ENCODE results near the gene ERAS. TPM values are rescaled to one million over a fixed set of nuclear protein-coding genes. Genes with fewer than 3 reads are reported as not detected.

Gene ERAS
- polyA plus RNA-seq, 1 of the 3 experiments (the other 2 are of a cell fraction), result 0.03 TPM

DNA sequence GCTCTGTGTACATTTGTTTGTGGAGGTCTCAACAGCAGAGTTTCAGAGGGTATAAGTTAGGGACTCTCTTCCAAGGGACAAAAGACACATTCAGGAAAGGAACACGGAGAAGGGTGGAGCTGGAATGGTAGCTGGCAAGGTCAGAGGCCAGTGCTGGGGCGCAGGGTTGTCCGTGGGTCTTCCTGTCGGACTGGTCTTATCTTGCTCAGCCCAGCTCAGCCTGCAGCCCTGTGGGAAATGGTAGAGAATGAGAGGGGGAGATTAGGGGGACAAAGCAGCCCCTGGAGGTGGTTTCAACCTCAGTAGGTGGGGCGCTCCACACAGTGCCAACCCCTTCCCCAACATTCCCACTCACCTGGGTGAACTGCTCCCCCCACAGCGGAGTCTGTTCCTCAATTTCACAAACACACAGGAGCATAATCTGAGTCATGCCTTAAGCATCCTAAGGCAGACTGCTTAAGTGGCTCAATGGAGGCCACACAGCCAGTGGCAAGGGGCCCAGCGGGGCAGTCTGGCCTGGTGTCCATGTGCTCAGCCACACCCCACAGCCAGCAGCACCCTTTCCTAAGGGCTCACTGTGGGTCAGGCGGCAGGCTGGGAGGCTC is 31.3 kb upstream of the ERAS start:
- no peak overlapping the region for H3K4me2 ChIP-seq
- ChIA-PET POLR2A (no interaction called here), CTCF (no interaction called here)
- H3K79me2 ChIP-seq (ENCODE audit: insufficient read depth), result no peaks in the 10 kb centered on the region
- H3K9me2 ChIP-seq, result no peaks in the 10 kb centered on the region
- H3K36me3 ChIP-seq (replicated peaks in 1 of 2; ENCODE audit: control insufficient read depth in 1 of 2, insufficient read depth in 2 of 2, low read length in 1 of 2), result no peaks in the 10 kb centered on the region
- H3K27me3 ChIP-seq (ENCODE audit: insufficient read depth), result peaks cover 6% of the 10 kb centered on the region; the same call in 1 of the 2 replicates
- no peaks in the 10 kb centered on the region for H3F3A ChIP-seq (replicated peaks; ENCODE audit: insufficient read depth)
- H3K4me1 ChIP-seq (ENCODE audit: control insufficient read depth in 1 of 2, insufficient read depth in 2 of 2, low read depth in 1 of 2, low read length in 1 of 2), result no peaks in the 10 kb centered on the region
- DNase-seq, result no peak
- H3K4me3 ChIP-seq (ENCODE audit: low read depth in 2 of 2, low read length in 1 of 2), result no peak overlapping the region
- WGBS (ENCODE audit: low lambda C conversion rate), result 38% methylated on average over 7 of the region's 8 CpGs
- TF ChIP-seq TCF12 (IDR thresholded peaks at IDR 0.05) (peak; percentile 5; the same call in 1 of the 2 replicates), RAD21 (IDR thresholded peaks at IDR 0.05; ENCODE audit: low read length) (no peak)
- TF ChIP-seq, protein P1, sequence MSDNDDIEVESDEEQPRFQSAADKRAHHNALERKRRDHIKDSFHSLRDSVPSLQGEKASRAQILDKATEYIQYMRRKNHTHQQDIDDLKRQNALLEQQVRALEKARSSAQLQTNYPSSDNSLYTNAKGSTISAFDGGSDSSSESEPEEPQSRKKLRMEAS (IDR thresholded peaks at IDR 0.05; ENCODE audit: low read depth), result 0 out of 2 replicates have a peak, but pooled peaks have one; percentile 46
- H2AFZ ChIP-seq (ENCODE audit: low read depth), result no peak overlapping the region
- H3K27ac ChIP-seq (ENCODE audit: low read depth in 2 of 2, low read length in 1 of 2), result no peak overlapping the region
- H3K9ac ChIP-seq, result no peak overlapping the region
- H4K20me1 ChIP-seq (ENCODE audit: insufficient read depth), result no peaks in the 10 kb centered on the region
- no peaks in the 10 kb centered on the region for H3K9me3 ChIP-seq

DNA sequence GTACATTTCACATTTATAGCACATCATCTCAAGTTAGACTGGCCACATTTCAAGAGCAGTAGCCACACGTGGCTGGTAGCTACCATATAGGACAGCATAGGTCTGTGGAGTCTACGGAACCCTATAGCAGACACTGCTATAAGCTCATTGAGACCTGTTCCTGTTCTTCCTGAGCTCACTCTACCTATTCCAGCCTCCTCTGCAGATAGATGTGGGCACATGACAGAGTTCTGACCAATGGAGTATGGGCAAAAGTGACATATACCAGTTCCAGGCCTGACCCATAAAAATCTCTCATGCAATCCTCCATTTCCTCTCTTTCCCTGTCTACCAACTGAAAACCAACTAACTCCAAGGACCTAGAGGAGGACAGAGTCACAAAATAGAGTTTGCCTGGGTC is 28.0 kb upstream of the ERAS start:
- H3K4me2 ChIP-seq, result no peak overlapping the region
- ChIA-PET CTCF (no interaction called here), POLR2A (no interaction called here)
- no peak overlapping the region for H3K27ac ChIP-seq (ENCODE audit: low read depth in 2 of 2, low read length in 1 of 2)
- H2AFZ ChIP-seq (ENCODE audit: low read depth), result no peak overlapping the region
- no peaks in the 10 kb centered on the region for H3K36me3 ChIP-seq (replicated peaks in 1 of 2; ENCODE audit: control insufficient read depth in 1 of 2, insufficient read depth in 2 of 2, low read length in 1 of 2)
- H3K4me1 ChIP-seq (ENCODE audit: control insufficient read depth in 1 of 2, insufficient read depth in 2 of 2, low read depth in 1 of 2, low read length in 1 of 2), result peaks cover 4 to 10% of the 10 kb centered on the region in 2 experiments; a peak in 1 of 4 replicates
- no peak overlapping the region for H3K9ac ChIP-seq
- H3K4me3 ChIP-seq (ENCODE audit: low read depth in 2 of 2, low read length in 1 of 2), result no peak overlapping the region
- 20% methylated on average over 2 of the region's 2 CpGs for WGBS (ENCODE audit: low lambda C conversion rate)
- no peaks in the 10 kb centered on the region for H3K9me3 ChIP-seq
- H3F3A ChIP-seq (replicated peaks; ENCODE audit: insufficient read depth), result no peaks in the 10 kb centered on the region
- no peak for DNase-seq
- TF ChIP-seq, protein P2, sequence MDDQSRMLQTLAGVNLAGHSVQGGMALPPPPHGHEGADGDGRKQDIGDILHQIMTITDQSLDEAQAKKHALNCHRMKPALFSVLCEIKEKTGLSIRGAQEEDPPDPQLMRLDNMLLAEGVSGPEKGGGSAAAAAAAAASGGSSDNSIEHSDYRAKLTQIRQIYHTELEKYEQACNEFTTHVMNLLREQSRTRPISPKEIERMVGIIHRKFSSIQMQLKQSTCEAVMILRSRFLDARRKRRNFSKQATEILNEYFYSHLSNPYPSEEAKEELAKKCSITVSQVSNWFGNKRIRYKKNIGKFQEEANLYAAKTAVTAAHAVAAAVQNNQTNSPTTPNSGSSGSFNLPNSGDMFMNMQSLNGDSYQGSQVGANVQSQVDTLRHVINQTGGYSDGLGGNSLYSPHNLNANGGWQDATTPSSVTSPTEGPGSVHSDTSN (IDR thresholded peaks at IDR 0.05), result no peak
- TF ChIP-seq POLR2AphosphoS5 (IDR thresholded peaks at IDR 0.05; ENCODE audit: low read depth, low read length) (no peak), SMC3 (IDR thresholded peaks at IDR 0.05; ENCODE audit: low read depth, low read length) (no peak), CHD2 (IDR thresholded peaks at IDR 0.05; ENCODE audit: low read length, partially characterized antibody) (no peak), FOXM1 (IDR thresholded peaks at IDR 0.05; ENCODE audit: low read depth) (no peak), JUND (IDR thresholded peaks at IDR 0.05) (no peak), TCF12 (IDR thresholded peaks at IDR 0.05) (no peak), FOXJ3 (CRISPR knock-in tag; IDR thresholded peaks at IDR 0.05) (no peak), EZH2phosphoT487 (IDR thresholded peaks at IDR 0.05; ENCODE audit: borderline replicate concordance, low read depth) (no peak), FOSL2 (IDR thresholded peaks at IDR 0.05; ENCODE audit: borderline replicate concordance, low read depth) (no peak), RAD21 (IDR thresholded peaks at IDR 0.05; ENCODE audit: low read length) (no peak)
- TF ChIP-seq, protein P1 (IDR thresholded peaks at IDR 0.05; ENCODE audit: low read depth), result no peak
- TF ChIP-seq, protein P3, sequence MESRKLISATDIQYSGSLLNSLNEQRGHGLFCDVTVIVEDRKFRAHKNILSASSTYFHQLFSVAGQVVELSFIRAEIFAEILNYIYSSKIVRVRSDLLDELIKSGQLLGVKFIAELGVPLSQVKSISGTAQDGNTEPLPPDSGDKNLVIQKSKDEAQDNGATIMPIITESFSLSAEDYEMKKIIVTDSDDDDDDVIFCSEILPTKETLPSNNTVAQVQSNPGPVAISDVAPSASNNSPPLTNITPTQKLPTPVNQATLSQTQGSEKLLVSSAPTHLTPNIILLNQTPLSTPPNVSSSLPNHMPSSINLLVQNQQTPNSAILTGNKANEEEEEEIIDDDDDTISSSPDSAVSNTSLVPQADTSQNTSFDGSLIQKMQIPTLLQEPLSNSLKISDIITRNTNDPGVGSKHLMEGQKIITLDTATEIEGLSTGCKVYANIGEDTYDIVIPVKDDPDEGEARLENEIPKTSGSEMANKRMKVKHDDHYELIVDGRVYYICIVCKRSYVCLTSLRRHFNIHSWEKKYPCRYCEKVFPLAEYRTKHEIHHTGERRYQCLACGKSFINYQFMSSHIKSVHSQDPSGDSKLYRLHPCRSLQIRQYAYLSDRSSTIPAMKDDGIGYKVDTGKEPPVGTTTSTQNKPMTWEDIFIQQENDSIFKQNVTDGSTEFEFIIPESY (IDR thresholded peaks at IDR 0.05; ENCODE audit: borderline replicate concordance, low read depth), result no peak
- TF ChIP-seq, protein P4, sequence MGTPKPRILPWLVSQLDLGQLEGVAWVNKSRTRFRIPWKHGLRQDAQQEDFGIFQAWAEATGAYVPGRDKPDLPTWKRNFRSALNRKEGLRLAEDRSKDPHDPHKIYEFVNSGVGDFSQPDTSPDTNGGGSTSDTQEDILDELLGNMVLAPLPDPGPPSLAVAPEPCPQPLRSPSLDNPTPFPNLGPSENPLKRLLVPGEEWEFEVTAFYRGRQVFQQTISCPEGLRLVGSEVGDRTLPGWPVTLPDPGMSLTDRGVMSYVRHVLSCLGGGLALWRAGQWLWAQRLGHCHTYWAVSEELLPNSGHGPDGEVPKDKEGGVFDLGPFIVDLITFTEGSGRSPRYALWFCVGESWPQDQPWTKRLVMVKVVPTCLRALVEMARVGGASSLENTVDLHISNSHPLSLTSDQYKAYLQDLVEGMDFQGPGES (IDR thresholded peaks at IDR 0.05; ENCODE audit: low read depth, low read length), result no peak
- H4K20me1 ChIP-seq (ENCODE audit: insufficient read depth), result no peaks in the 10 kb centered on the region
- no peaks in the 10 kb centered on the region; the same call in 1 of the 2 replicates for H3K27me3 ChIP-seq (ENCODE audit: insufficient read depth)
- H3K9me2 ChIP-seq, result no peaks in the 10 kb centered on the region
- H3K79me2 ChIP-seq (ENCODE audit: insufficient read depth), result no peaks in the 10 kb centered on the region
